Motor neuron (in vitro differentiated cells): ENCODE measurements around the gene CNTNAP5. TPM values are rescaled to one million over a fixed set of nuclear protein-coding genes. Genes with fewer than 3 reads are reported as not detected.
A peak's percentile ranks its signal among the peaks of the same experiment; 100 is the strongest.
"Not testable (repeated sequence)": the region's sequence is repeated elsewhere in the genome, so short reads cannot be mapped to it uniquely, and the experiment has no call there.

ENCODE experiments used
- ATAC-seq, 8 experiments: fragments of 200-7000 bp; cut with Tn5 transposase; replicated peaks in 6 of 8; 2 replicates each; pipeline ENCODE4 v1.8.0; 2021; ENCODE audit warnings: mild to moderate bottlenecking in 8 of 8, moderate library complexity in 8 of 8
- H3K27ac ChIP-seq, 2 donors: fragments of 250-450 bp; sonication (Bioruptor Pico); 2 replicates each; pipeline ENCODE4 v1.9.0; 2021; ENCODE audit warnings: antibody characterized with exemption in 2 of 2, mild to moderate bottlenecking in 2 of 2, moderate library complexity in 1 of 2
- H3K4me1 ChIP-seq, 2 donors: fragments of 250-450 bp; sonication (Bioruptor Pico); replicated peaks in 1 of 2; 2 replicates each; pipeline ENCODE4 v1.6.1; 2021; ENCODE audit warnings: antibody characterized with exemption in 2 of 2, mild to moderate bottlenecking in 2 of 2, moderate library complexity in 1 of 2
- H3K4me3 ChIP-seq, 5 donors: fragments of 250-450 bp; sonication (Bioruptor Pico); 2 replicates each; pipeline ENCODE4 v1.9.0; 2021; ENCODE audit warnings: antibody characterized with exemption in 5 of 5, mild to moderate bottlenecking in 5 of 5, moderate library complexity in 4 of 5
- WGBS, 10 experiments: fragments of 450-650 bp; shearing (Covaris generic); methylation state at CpG; one replicate each; pipeline ENCODE4 v1.0.0; 2022; 5-methylcytosine and 5-hydroxymethylcytosine counted together
- in situ Hi-C, 9 experiments: fragments of 400-800 bp; cut with MboI; loops; one replicate each; pipeline ENCODE4 v1.15.0; 2021; ENCODE audit warnings: low sequenced_read_pairs in 9 of 9, low pct_unique_long_range_greater_than_20kb in 2 of 9; ENCODE audit not compliant: unreplicated experiment in 9 of 9
- total RNA-seq, 8 experiments: library from RNA; unstranded; fragments of 300-600 nt; gene quantifications; 2 replicates each; pipeline versions ENCODE4 v1.2.3 to v1.2.4, GENCODE V29; 2022

CNTNAP5 gene
- total RNA-seq, 8 experiments from 2014 or later = 0.28 to 12.6 (median 8.7) TPM; not detected in 2

GRCh38 chr2:124380221-124380749 lies 355.2 kb downstream of the CNTNAP5 start:
- H3K4me3 ChIP-seq = no peak overlapping the region
- 0 to 92% (median 69%) methylated on average over 1 to 3 of the region's 3 CpGs; no CpG with 5 or more reads in 1 of the 10 experiments for WGBS, 10 experiments
- in situ Hi-C loops = no loop called here
- no peak overlapping the region for H3K27ac ChIP-seq
- no peaks in the 10 kb centered on the region for H3K4me1 ChIP-seq
- ATAC-seq = peak in 3 of 8 experiments; percentile 17 to 96 (median 36)

GRCh38 chr2:124382067-124382618 lies 357.1 kb downstream of the CNTNAP5 start:
- H3K4me1 ChIP-seq = no peaks in the 10 kb centered on the region
- ATAC-seq = no peak
- H3K27ac ChIP-seq = no peak overlapping the region
- no peak overlapping the region for H3K4me3 ChIP-seq
- in situ Hi-C loops = no loop called here
- 14 to 100% (median 76%) methylated on average over 1 of the region's 1 CpG; no CpG with 5 or more reads in 4 of the 10 experiments for WGBS, 10 experiments

- WGBS, 10 experiments = 0 to 95% (median 61%) methylated on average over 1 to 3 of the region's 3 CpGs; no CpG with 5 or more reads in 2 of the 10 experiments
- in situ Hi-C loops = no loop called here
Measured at GRCh38 chr2:124395961-124396360, 370.9 kb downstream of the CNTNAP5 start.

GRCh38 chr2:124402274-124402673 lies 377.2 kb downstream of the CNTNAP5 start:
- no peak overlapping the region for H3K4me3 ChIP-seq
- ATAC-seq = no peak
- H3K27ac ChIP-seq = no peak overlapping the region
- WGBS, 10 experiments = 19 to 100% (median 80%) methylated on average over 1 to 3 of the region's 3 CpGs; no CpG with 5 or more reads in 3 of the 10 experiments
- in situ Hi-C loops = no loop called here
- no peaks in the 10 kb centered on the region for H3K4me1 ChIP-seq

More at GRCh38 chr2:124395961-124396360, 370.9 kb downstream of the CNTNAP5 start:
- Histone ChIP-seq H3K4me1 (no peaks in the 10 kb centered on the region), H3K4me3 (no peak overlapping the region), H3K27ac (no peak overlapping the region)
- ATAC-seq = no peak

- H3K4me3 ChIP-seq, H3K27ac ChIP-seq, ATAC-seq, in situ Hi-C loops, H3K4me1 ChIP-seq: not testable (repeated sequence)
- WGBS, 10 experiments = 40 to 100% methylated on average over 1 of the region's 35 CpGs; no CpG with 5 or more reads in 8 of the 10 experiments
Measured at GRCh38 chr2:124407836-124408534, 382.9 kb downstream of the CNTNAP5 start.

GRCh38 chr2:124424074-124424473 lies 399.0 kb downstream of the CNTNAP5 start:
- in situ Hi-C loops = no loop called here
- no peak overlapping the region for H3K4me3 ChIP-seq
- no peak overlapping the region for H3K27ac ChIP-seq
- no peaks in the 10 kb centered on the region for H3K4me1 ChIP-seq
- WGBS, 10 experiments = 100% methylated on average over 1 of the region's 1 CpG; no CpG with 5 or more reads in 9 of the 10 experiments
- ATAC-seq = peak in 3 of 8 experiments; percentile 67 to 80 (median 78)

GRCh38 chr2:124426122-124426521 lies 401.0 kb downstream of the CNTNAP5 start:
- in situ Hi-C loops = no loop called here
- no peak overlapping the region for H3K27ac ChIP-seq
- no peaks in the 10 kb centered on the region for H3K4me1 ChIP-seq
- H3K4me3 ChIP-seq = no peak overlapping the region
- ATAC-seq = no peak
- 12 to 100% (median 95%) methylated on average over 1 to 2 of the region's 2 CpGs; no CpG with 5 or more reads in 1 of the 10 experiments for WGBS, 10 experiments

- WGBS, 10 experiments = 17 to 100% (median 64%) methylated on average over 1 to 2 of the region's 2 CpGs; no CpG with 5 or more reads in 4 of the 10 experiments
- no peak for ATAC-seq
- Histone ChIP-seq H3K4me1 (no peaks in the 10 kb centered on the region), H3K4me3 (no peak overlapping the region), H3K27ac (no peak overlapping the region)
- in situ Hi-C loops = no loop called here
Measured at GRCh38 chr2:124426625-124427024, 401.5 kb downstream of the CNTNAP5 start.

GRCh38 chr2:124437811-124438210 lies 412.7 kb downstream of the CNTNAP5 start:
- Histone ChIP-seq H3K27ac (no peak overlapping the region), H3K4me1 (no peaks in the 10 kb centered on the region), H3K4me3 (no peak overlapping the region)
- no peak for ATAC-seq
- in situ Hi-C loops = no loop called here
- WGBS, 10 experiments = 0 to 83% (median 29%) methylated on average over 1 of the region's 1 CpG; no CpG with 5 or more reads in 3 of the 10 experiments

GRCh38 chr2:124450481-124450880 lies 425.4 kb downstream of the CNTNAP5 start:
- no peak overlapping the region for H3K4me3 ChIP-seq
- WGBS, 10 experiments = 0 to 46% (median 15%) methylated on average over 2 of the region's 2 CpGs; no CpG with 5 or more reads in 4 of the 10 experiments
- no peak overlapping the region for H3K27ac ChIP-seq
- ATAC-seq = no peak
- H3K4me1 ChIP-seq = no peaks in the 10 kb centered on the region
- in situ Hi-C loops = no loop called here

GRCh38 chr2:124476291-124476690 lies 451.2 kb downstream of the CNTNAP5 start:
- 25 to 100% (median 100%) methylated on average over 1 to 2 of the region's 2 CpGs; no CpG with 5 or more reads in 5 of the 10 experiments for WGBS, 10 experiments
- peak in 5 of 8 experiments; percentile 33 to 93 (median 70) for ATAC-seq
- in situ Hi-C loops = no loop called here
- no peak overlapping the region for H3K27ac ChIP-seq
- H3K4me3 ChIP-seq = no peak overlapping the region
- peaks cover 6 to 28% of the 10 kb centered on the region in 2 donors for H3K4me1 ChIP-seq

- ATAC-seq = peak in 5 of 8 experiments; percentile 24 to 78 (median 75)
- Histone ChIP-seq H3K4me1 (peaks cover 18 to 42% of the 10 kb centered on the region in 2 donors), H3K27ac (no peak overlapping the region), H3K4me3 (no peak overlapping the region)
- WGBS, 10 experiments = 6 to 80% (median 53%) methylated on average over 1 to 6 of the region's 6 CpGs
- in situ Hi-C loops = no loop called here
Measured at GRCh38 chr2:124478761-124479160, 453.7 kb downstream of the CNTNAP5 start.

GRCh38 chr2:124480958-124481357 lies 455.9 kb downstream of the CNTNAP5 start:
- ATAC-seq = peak in 3 of 8 experiments; percentile 43 to 69 (median 62)
- WGBS, 10 experiments = 0 to 69% (median 19%) methylated on average over 1 to 4 of the region's 4 CpGs; no CpG with 5 or more reads in 2 of the 10 experiments
- in situ Hi-C loops = no loop called here
- H3K4me3 ChIP-seq = no peak overlapping the region
- H3K27ac ChIP-seq = no peak overlapping the region
- H3K4me1 ChIP-seq = peaks cover 18 to 42% of the 10 kb centered on the region in 2 donors
